Lower leg skin (tissue), 3 donors: ENCODE measurements around the gene LDLRAD3.

ENCODE experiments used
- POLR2A ChIP-seq, 2 donors: fragments of 450-650 bp; IDR thresholded peaks; one replicate each; pipeline ENCODE4 v1.6.1; 2016 to 2017; ENCODE audit warnings: antibody characterized with exemption in 2 of 2, mild to moderate bottlenecking in 1 of 2, moderate library complexity in 1 of 2
- TF ChIP-seq, protein P1 (sequence below), 3 donors: fragments of 450-650 bp; IDR thresholded peaks; one replicate each; pipeline ENCODE4 v1.5.1; 2016; ENCODE audit warnings: antibody characterized with exemption in 3 of 3, mild to moderate bottlenecking in 3 of 3, moderate library complexity in 2 of 3

DNA sequence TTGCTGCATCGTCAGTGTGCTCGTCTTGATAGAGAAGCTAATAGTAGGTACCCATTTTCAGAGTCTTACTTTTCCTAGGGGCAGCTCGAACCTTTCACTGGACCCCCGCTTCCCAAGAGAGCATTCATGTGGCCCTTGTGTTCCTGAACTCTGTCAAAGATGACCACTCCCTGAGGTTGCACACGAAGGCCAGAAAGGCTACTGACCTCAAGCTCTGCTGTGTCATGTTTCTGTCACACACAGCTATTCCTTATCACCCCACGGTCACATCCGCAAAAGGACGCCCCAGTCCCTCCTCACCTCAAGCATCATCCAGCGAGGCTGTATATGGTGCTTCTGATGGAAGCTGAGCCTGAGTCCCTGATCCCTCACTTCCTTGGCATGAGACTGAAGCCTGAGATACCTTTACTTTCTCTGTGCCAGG is 171.5 kb downstream of the LDLRAD3 start:
- TF ChIP-seq, protein P1, sequence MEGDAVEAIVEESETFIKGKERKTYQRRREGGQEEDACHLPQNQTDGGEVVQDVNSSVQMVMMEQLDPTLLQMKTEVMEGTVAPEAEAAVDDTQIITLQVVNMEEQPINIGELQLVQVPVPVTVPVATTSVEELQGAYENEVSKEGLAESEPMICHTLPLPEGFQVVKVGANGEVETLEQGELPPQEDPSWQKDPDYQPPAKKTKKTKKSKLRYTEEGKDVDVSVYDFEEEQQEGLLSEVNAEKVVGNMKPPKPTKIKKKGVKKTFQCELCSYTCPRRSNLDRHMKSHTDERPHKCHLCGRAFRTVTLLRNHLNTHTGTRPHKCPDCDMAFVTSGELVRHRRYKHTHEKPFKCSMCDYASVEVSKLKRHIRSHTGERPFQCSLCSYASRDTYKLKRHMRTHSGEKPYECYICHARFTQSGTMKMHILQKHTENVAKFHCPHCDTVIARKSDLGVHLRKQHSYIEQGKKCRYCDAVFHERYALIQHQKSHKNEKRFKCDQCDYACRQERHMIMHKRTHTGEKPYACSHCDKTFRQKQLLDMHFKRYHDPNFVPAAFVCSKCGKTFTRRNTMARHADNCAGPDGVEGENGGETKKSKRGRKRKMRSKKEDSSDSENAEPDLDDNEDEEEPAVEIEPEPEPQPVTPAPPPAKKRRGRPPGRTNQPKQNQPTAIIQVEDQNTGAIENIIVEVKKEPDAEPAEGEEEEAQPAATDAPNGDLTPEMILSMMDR (IDR thresholded peaks at IDR 0.05) = no peak
- TF ChIP-seq POLR2A (IDR thresholded peaks at IDR 0.05) = no peak
